Peyer's patch (tissue), 4 donors: ENCODE data around the gene NID1.

Experiments
- POLR2A ChIP-seq, 2 donors: fragments of 450-650 bp; IDR thresholded peaks; one replicate each; pipeline ENCODE4 v1.5.1; 2017; ENCODE audit warnings: antibody characterized with exemption in 2 of 2, mild to moderate bottlenecking in 2 of 2, moderate library complexity in 2 of 2
- TF ChIP-seq, protein P1 (sequence below), 6 experiments: fragments of 450-650 bp in 4 of 6; fragments of 200-600 bp in 2 of 6; sonication (generic) in 1 of 6; IDR thresholded peaks; one replicate each; pipeline ENCODE4 v1.5.1; 2017 to 2019; ENCODE audit warnings: antibody characterized with exemption in 6 of 6, mild to moderate bottlenecking in 3 of 6, moderate library complexity in 1 of 6

- no peak for TF ChIP-seq POLR2A (IDR thresholded peaks at IDR 0.05)
- TF ChIP-seq, protein P1, sequence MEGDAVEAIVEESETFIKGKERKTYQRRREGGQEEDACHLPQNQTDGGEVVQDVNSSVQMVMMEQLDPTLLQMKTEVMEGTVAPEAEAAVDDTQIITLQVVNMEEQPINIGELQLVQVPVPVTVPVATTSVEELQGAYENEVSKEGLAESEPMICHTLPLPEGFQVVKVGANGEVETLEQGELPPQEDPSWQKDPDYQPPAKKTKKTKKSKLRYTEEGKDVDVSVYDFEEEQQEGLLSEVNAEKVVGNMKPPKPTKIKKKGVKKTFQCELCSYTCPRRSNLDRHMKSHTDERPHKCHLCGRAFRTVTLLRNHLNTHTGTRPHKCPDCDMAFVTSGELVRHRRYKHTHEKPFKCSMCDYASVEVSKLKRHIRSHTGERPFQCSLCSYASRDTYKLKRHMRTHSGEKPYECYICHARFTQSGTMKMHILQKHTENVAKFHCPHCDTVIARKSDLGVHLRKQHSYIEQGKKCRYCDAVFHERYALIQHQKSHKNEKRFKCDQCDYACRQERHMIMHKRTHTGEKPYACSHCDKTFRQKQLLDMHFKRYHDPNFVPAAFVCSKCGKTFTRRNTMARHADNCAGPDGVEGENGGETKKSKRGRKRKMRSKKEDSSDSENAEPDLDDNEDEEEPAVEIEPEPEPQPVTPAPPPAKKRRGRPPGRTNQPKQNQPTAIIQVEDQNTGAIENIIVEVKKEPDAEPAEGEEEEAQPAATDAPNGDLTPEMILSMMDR (IDR thresholded peaks at IDR 0.05) = no peak
Observed at GRCh38 chr1:235989105-235989504, 75.8 kb downstream of the NID1 start.
